Measurements from ENCODE around the gene ZNF564. TPM values are rescaled to one million over a fixed set of nuclear protein-coding genes. Genes with fewer than 3 reads are reported as not detected.

ZNF564 gene
- total and polyA plus RNA-seq, 2 of the 13 experiments (the other 11 are each of a cell fraction or from before 2014, with no cell fraction given), result 2.3 to 11.1 TPM

DNA sequence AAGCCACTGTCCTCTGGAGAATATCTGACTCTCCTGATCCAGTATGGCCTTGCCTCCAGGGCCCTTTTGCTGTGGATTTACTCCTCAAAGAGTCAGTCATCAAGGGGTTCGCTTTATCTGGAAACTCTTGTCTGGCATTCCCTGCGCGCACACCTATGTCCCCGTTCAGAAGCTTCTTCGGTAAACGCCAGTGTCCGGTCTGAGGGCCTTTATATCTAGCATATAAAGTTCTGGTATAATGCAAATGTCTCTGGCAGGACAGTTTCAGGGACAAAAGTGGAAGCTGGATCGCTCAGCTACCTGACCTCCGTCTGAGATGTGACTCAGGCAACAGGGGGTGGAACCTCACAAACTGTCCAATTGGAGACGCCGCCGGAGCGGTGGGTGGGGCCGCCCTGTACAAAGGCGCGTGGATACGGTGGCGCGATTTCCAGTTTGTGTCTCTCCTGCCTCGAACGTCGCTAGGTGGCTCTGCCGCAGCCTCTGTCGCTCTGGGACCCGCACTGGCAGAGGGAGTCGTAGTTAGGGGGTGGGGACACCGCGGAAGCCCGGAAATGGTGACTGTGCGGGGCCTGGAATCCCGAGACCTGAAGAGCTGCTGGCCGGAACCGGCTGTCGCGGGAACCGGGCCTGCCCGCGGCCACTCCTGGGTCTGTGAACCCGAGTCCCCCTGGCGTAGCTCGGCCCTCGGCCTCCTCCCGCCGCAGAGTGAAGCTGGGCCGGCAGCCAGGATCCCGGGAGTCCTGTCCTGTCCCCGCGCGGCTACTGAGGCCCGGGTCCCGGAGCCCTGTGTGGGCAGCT, 56.1 kb downstream of the ZNF564 start (continued):
- no peak for TF ChIP-seq ATF7 (IDR thresholded peaks at IDR 0.05)
- TF ChIP-seq ATF7 (CRISPR knock-in tag; IDR thresholded peaks at IDR 0.05), result no peak
- no peak for TF ChIP-seq ZKSCAN5 (CRISPR knock-in tag; IDR thresholded peaks at IDR 0.05)
- no peak for TF ChIP-seq NR2F1 (CRISPR knock-in tag; IDR thresholded peaks at IDR 0.05)
- peak; percentile 83 for TF ChIP-seq CHD2 (IDR thresholded peaks at IDR 0.05; ENCODE audit: low read depth, low read length)
- peak; percentile 68; the same call in 1 of the 2 replicates for TF ChIP-seq ZNF354B (CRISPR knock-in tag; IDR thresholded peaks at IDR 0.05)
- 0 out of 2 replicates have a peak, but pooled peaks have one; percentile 10 for TF ChIP-seq RELA (CRISPR knock-in tag; IDR thresholded peaks at IDR 0.05)
- 0 out of 2 replicates have a peak, but pooled peaks have one; percentile 23 for TF ChIP-seq TEF (CRISPR knock-in tag; IDR thresholded peaks at IDR 0.05)
- TF ChIP-seq, protein P1, sequence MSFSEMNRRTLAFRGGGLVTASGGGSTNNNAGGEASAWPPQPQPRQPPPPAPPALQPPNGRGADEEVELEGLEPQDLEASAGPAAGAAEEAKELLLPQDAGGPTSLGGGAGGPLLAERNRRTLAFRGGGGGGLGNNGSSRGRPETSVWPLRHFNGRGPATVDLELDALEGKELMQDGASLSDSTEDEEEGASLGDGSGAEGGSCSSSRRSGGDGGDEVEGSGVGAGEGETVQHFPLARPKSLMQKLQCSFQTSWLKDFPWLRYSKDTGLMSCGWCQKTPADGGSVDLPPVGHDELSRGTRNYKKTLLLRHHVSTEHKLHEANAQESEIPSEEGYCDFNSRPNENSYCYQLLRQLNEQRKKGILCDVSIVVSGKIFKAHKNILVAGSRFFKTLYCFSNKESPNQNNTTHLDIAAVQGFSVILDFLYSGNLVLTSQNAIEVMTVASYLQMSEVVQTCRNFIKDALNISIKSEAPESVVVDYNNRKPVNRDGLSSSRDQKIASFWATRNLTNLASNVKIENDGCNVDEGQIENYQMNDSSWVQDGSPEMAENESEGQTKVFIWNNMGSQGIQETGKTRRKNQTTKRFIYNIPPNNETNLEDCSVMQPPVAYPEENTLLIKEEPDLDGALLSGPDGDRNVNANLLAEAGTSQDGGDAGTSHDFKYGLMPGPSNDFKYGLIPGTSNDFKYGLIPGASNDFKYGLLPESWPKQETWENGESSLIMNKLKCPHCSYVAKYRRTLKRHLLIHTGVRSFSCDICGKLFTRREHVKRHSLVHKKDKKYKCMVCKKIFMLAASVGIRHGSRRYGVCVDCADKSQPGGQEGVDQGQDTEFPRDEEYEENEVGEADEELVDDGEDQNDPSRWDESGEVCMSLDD (CRISPR knock-in tag; IDR thresholded peaks at IDR 0.05; ENCODE audit: borderline replicate concordance), result no peak
- peak; percentile 54 for TF ChIP-seq FOXA3 (CRISPR knock-in tag; IDR thresholded peaks at IDR 0.05)
- no peak for TF ChIP-seq HHEX (CRISPR knock-in tag; IDR thresholded peaks at IDR 0.05)
- TF ChIP-seq NR2F2 (IDR thresholded peaks at IDR 0.05; ENCODE audit: borderline replicate concordance, low read depth), result no peak
- no peak; the same call in 1 of the 2 replicates for TF ChIP-seq MED13 (CRISPR knock-in tag; IDR thresholded peaks at IDR 0.05)
- no peak for TF ChIP-seq CC2D1A (CRISPR knock-in tag; IDR thresholded peaks at IDR 0.05)
- peak; percentile 79 for TF ChIP-seq MIXL1 (CRISPR knock-in tag; IDR thresholded peaks at IDR 0.05)
- TF ChIP-seq SIX1 (CRISPR knock-in tag; IDR thresholded peaks at IDR 0.05; ENCODE audit: borderline replicate concordance), result no peak
- TF ChIP-seq KLF16 (CRISPR knock-in tag; IDR thresholded peaks at IDR 0.05), result peak in 1 of 2 experiments; percentile 92; a peak in 2 of 4 replicates
- no peak for TF ChIP-seq ZSCAN30 (CRISPR knock-in tag; IDR thresholded peaks at IDR 0.05)
- TF ChIP-seq ZBTB49 (CRISPR knock-in tag; IDR thresholded peaks at IDR 0.05; ENCODE audit: borderline replicate concordance), result no peak
- TF ChIP-seq, protein P2, sequence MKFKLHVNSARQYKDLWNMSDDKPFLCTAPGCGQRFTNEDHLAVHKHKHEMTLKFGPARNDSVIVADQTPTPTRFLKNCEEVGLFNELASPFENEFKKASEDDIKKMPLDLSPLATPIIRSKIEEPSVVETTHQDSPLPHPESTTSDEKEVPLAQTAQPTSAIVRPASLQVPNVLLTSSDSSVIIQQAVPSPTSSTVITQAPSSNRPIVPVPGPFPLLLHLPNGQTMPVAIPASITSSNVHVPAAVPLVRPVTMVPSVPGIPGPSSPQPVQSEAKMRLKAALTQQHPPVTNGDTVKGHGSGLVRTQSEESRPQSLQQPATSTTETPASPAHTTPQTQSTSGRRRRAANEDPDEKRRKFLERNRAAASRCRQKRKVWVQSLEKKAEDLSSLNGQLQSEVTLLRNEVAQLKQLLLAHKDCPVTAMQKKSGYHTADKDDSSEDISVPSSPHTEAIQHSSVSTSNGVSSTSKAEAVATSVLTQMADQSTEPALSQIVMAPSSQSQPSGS (CRISPR knock-in tag; IDR thresholded peaks at IDR 0.05), result peak; percentile 89
- peak; percentile 70; the same call in 1 of the 2 replicates for TF ChIP-seq POGK (CRISPR knock-in tag; conservative IDR thresholded peaks at IDR 0.05)
- no peak for TF ChIP-seq RARA (CRISPR knock-in tag; IDR thresholded peaks at IDR 0.05)
